Embryonic facial prominence (tissue), 1 donor: ENCODE measurements around the gene NFASC.

ENCODE experiments used
- DNase-seq: peaks from one replicate; pipeline ENCODE4 v3.0.0-alpha.2; 2016; ENCODE audit errors: extremely low spot score

The NFASC gene

GRCh38 chr1:205003358-205004131 is 132.9 kb downstream of the NFASC start:
- no peak for DNase-seq

GRCh38 chr1:205004351-205004750 is 133.7 kb downstream of the NFASC start:
- DNase-seq = no peak

GRCh38 chr1:205008896-205009295 is 138.2 kb downstream of the NFASC start:
- DNase-seq = no peak

- DNase-seq = no peak
These were observed 139.0 kb downstream of the NFASC start for GRCh38 chr1:205009670-205010069.

- no peak for DNase-seq
These were observed 141.9 kb downstream of the NFASC start for GRCh38 chr1:205012391-205013140.

GRCh38 chr1:205013683-205014367 is 143.2 kb downstream of the NFASC start:
- no peak for DNase-seq

- DNase-seq = no peak
These were observed 144.1 kb downstream of the NFASC start for GRCh38 chr1:205014783-205015182.

- DNase-seq = no peak
These were observed 144.6 kb downstream of the NFASC start for GRCh38 chr1:205015241-205015640.

GRCh38 chr1:205016075-205016474 is 145.4 kb downstream of the NFASC start:
- no peak for DNase-seq

- no peak for DNase-seq
These were observed 145.9 kb downstream of the NFASC start for GRCh38 chr1:205016584-205016983.

GRCh38 chr1:205017001-205017400 is 146.3 kb downstream of the NFASC start:
- DNase-seq = no peak

- no peak for DNase-seq
These were observed 147.1 kb downstream of the NFASC start for GRCh38 chr1:205017766-205018165.

- no peak for DNase-seq
These were observed 147.7 kb downstream of the NFASC start for GRCh38 chr1:205018381-205018780.

- no peak for DNase-seq
These were observed 149.8 kb downstream of the NFASC start for GRCh38 chr1:205020466-205020865.

GRCh38 chr1:205024679-205025078 is 154.0 kb downstream of the NFASC start:
- DNase-seq = no peak

- DNase-seq = no peak
These were observed 154.6 kb downstream of the NFASC start for GRCh38 chr1:205025239-205025638.

GRCh38 chr1:205026181-205026580 is 155.5 kb downstream of the NFASC start:
- no peak for DNase-seq

GRCh38 chr1:205028390-205028789 is 157.7 kb downstream of the NFASC start:
- no peak for DNase-seq

- DNase-seq = no peak
These were observed 158.3 kb downstream of the NFASC start for GRCh38 chr1:205028924-205029323.

- DNase-seq = no peak
These were observed 159.6 kb downstream of the NFASC start for GRCh38 chr1:205030241-205030640.

GRCh38 chr1:205030896-205031295 is 160.2 kb downstream of the NFASC start:
- no peak for DNase-seq

GRCh38 chr1:205032508-205032907 is 161.8 kb downstream of the NFASC start:
- DNase-seq = no peak

GRCh38 chr1:205037539-205037938 is 166.9 kb downstream of the NFASC start:
- no peak for DNase-seq
